SHP77 treated with DMSO at 0.1 percent for 48 hours (cell line): ENCODE data around the gene MOB3A.

Experiments
- DNase-seq: peaks from one replicate; lab custom pipeline; 2025; lab: John Stamatoyannopoulos, UW

MOB3A gene

DNA sequence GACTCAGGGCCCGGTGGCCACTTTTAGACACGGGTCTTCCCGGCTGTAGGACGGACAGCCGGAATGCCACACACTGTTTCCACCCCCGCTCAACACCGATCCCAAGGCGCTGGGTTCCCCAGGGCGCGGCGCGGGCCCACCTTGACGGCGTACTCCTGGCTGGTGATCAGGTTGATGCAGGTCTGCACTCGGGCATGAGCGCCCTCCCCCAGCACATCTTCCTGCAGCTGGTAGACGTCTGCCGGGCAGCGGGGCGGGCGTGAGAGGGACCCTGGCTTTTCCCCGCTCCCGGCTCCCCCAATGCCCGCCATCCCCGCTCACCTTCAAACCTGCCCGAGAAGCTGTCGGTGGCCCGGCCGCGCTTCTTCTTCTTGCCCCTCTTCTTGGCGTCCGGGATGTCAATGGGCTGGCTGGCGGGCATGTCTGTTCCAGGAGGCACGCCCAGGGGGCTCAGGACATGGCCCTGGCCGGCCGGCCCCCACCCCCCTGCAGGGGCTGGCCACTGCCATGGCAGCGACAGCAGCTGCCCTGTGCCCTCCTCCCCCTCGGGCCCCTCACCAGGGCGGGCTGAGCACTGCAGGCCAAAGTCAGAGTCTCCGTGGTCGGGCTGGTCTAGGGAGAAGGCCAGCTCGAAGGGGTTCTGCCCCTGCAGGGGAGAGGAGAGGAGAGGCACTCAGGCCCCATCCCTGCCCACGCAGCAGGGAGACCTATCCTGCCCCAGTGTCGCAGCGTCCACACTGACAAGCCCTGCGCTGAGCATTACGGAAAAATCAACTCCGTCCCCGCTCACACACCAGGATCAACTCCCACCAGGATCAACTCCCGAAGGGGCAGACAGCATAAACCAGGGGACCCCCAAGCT is 49.8 kb downstream of the MOB3A start:
- no peak for DNase-seq

DNA sequence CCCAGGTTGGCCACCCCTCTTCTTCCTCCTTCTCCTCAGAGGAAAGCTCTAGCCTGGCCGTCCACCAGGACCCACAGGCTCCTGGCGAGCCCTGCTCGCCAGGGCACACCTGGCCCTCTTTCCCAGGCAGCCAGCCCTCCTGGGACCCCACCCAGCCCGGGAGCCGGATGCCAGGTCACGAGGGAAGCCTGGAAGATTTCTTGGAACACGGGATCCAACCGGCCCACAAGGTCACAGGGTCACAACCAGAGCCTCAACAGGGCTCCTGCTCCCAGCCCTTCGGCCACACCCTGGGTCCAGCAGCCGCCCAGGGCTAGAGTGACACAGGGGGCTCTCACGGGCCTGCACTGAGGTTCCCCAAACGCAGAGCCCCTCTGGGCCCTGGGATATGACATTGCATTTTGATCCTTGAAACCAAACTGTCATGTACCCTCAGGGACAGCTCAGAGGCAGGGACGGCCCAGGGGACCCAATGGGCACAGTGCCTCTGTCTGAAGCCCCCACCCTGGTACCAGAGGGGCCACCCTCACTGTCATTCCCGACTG is 50.6 kb downstream of the MOB3A start:
- no peak for DNase-seq

DNA sequence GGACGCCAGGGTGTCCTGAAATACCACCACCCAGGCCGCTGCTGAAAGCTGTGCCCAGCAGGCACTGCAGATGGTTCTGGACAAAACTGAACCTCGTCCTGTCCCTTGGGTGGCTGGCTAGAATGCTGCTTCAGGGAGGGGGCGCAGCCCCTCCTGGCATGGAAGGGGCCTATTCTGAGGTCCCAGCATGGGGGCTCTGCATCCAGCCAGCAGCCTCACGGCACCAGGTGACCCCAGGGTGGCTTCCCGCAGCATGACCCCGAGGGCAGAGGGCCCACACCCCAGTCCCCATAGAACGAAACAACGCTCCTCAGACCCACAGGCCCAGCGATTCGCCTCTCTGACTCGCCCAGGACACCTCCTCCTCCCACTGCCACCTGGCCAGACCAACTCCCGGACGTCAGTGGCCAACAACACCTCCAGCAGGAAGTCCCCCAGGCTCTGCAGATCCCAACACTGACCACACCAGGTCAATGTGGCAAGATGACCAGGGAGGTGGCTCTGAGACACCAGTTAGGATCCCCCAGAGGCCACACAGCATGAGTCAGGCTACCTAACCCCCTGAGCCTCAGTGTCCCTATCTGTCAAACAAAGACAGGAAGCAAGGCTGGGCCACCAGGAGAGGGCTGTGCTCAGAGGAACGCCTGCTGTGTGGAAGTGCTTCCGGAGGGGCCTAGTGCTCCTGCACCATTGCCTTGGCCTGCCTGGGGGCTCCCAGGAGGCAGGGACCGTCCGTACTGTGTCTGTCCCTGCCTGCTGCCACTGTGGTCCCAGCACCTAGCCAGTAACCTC is 51.2 kb downstream of the MOB3A start:
- no peak for DNase-seq

DNA sequence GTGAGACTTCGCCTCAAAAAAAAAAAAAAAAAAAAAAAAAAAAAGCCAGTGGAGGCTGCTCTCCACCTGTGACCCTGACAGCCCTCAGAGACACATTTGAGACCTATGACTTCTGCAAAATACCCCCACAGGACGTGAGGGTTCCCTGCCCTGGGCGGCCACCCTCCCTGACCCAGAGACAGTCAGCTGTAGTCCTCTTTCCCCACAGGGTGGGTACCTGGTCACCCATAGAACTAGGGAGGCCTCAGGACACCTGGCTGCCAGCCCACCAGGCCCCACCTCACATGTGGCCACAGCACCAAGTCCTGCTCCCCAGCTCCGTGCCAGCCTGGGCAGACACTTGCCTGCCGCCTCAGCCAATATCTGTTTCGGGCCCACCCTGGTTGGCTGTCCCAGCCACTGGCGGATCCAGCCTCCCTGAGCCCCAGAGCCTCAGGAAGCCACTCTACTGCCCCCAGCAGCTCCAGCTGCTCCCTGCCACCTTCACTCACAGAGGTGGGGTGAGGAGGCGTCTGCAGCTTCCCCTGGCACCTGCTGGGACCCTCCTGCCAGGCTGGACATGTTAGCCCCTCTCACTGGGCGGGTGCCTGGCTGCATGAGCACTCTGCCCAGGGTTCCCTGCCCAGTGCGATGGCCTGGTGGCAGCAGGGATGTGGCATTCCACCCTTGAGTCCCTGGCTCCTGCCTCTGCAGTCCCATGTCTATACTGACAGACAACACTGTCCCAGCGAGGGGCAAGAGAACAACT is 52.0 kb downstream of the MOB3A start:
- DNase-seq: no peak

DNA sequence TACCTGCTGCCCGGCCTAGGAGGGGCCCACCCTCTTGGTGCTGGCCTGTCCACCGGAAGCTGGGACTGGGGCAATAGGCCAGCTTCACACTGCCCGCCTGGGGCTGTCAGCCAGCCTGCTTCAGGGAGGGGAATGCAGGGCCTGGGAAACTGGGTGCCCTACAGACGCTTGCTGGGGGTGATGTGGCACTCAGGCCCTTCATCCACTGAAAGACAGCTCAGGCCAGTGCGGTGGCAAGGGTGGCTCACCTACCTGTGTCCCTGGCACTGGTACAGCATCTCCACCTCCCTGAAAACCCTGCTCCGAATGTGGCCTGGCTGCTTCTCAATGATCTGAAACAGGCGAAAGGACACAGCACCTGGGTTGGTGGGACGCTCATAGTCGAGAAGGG is 52.9 kb downstream of the MOB3A start:
- DNase-seq: no peak

DNA sequence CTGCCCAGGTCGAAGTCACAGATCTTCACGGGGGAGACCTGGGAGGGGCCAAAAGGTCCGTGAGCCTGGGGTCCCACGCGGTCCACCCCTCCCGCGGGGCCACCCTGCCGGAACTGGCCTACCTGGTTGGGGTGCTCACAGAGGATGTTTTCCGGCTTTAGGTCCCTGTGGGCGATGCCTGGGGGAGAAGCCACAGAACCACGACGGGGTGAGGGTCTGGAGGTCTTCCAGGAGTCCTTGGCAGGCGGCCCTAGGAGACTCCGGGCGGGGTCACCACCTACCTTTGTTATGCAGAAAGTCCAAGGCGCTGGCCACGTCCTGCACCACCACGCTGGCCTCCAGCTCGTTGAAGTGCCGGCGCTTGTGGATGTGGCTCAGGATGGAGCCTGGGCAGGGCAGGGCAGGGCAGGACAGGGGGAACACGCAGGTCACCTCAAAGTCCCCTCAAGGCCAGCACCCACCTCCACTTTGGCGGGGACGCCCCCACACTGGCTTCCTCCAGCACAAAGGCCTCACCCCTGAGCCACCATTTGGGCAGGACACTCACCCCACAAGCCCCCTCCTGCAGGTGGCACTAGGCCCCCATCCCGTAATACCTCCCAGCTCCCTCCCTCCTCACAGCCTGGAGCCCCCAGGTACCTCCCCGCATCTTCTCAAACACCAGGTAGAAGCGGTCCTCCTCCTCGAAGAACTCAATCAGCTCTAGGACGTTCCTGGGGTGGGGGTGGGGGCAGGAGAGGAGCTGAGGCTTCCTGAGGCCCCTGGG is 53.5 kb downstream of the MOB3A start:
- no peak for DNase-seq

DNA sequence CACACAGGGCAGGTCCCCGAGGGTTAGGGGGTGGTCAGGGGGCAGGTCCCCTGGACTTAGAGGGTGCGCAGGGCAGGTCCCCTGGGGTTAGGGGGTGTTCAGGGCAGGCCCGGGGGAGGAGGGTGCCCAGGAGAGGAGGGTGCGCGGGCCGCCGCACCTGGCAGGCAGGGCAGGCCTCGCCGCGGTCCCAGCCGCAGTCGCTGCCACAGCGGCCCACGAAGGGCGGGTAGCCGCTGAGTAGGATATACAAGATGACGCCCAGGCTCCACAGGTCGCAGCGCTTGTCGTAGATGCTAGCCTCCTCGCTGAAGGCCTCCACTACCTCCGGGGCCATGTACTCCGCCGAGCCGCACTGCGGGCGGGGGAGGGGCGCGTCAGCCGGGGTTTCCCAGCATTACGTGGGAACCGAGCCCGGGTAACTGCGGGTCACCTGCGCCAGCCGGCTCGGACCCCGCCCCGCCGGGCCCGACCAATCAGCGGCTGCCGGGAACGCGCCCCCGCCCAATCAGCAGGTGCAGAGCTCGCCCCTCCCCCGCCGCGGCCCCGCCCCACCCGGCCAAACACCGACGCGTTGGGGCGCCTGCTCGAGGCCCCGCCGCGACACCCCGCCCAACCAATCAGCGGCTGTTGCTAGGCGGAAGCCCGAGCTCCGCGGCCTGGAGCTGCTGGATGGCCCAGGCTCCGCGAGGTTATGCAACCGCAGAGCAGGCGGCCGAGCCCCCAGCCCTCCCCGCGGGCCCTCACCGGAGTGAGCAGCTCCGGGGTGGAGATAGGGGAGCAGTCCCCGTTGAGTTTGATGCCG is 54.2 kb downstream of the MOB3A start:
- DNase-seq: peak; percentile 86

DNA sequence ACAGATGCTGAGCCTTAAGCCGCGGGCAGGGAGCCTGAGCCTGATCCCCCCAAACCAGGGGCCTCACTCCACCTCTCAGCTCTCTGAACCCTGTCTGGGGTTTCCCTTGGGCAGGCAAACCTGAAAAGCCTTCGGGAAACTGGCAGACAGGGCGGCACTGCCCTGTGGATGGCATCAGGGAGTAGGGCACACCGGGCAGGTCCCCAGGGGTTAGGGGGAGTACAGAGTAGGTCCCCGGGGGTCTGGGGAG is 54.8 kb downstream of the MOB3A start:
- DNase-seq: no peak

DNA sequence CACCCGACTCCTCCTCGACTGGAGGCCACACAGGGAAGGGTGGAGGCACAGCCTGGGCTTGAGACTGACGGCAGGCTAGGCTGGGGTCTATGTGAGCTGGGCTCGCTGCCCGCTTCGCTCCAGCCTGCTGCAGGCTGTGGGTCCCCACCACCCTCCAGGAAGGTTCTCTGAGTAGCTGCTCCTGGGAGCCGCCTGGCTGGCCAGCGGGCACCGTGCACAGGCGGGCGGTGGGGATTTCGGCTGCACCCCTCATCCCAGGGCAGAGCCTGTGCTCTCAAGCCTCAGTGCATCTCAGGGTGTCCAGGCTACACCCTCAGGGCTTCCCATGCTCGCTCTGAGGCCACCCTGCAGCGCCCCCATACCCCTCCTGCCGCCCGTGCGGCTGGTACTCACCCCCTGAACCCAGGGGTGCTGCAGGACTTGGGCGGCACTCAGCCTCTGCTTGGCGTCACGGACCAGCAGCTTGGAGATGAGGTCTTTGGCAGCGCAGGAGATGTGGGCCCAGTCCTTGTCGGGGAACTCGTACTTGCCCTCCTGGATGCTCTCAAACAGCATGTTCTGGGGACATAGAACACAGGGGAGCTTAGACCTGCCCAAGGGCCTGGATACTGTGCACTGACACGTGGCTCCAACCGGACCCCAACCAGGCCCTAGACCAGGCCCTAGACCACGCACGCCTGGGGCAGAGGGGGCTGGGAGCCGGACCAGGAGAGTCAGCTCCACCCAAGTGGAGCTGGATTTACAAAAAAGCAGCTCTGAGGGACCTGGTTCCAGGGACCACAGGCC is 55.3 kb downstream of the MOB3A start:
- no peak for DNase-seq

DNA sequence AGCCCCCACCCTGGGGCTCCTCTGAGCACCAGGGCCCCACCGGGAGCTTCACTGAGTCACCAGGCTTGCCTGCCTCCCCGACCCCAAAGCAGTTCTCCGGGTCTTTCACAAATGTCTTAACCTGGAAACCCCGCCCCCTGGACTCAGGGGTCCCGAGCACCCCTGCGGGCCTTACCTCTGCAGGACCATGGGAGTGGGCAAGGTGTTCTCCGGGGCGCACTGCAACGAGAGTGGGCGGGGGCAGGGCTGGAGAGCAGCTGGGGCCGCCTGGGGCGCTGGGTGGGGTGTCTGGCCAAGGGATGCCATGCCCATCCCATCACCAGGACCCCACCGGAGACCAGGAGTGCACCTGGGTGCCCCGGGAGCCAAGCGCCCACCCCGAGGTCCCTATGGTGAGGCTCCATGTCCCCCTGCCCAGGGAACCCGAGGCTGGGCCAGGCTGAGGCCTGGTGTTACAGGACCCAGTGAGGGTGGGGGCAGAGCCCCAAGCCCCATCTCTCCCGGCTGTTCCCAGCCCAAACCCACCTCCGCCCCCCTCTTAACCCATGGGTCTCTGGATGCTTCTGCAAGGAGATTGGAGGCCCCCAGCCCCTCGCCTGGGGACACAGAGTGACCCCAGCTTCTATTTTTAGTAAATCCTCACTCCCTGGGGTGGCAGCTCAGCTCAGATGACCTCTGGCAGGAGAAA is 56.0 kb downstream of the MOB3A start:
- no peak for DNase-seq

DNA sequence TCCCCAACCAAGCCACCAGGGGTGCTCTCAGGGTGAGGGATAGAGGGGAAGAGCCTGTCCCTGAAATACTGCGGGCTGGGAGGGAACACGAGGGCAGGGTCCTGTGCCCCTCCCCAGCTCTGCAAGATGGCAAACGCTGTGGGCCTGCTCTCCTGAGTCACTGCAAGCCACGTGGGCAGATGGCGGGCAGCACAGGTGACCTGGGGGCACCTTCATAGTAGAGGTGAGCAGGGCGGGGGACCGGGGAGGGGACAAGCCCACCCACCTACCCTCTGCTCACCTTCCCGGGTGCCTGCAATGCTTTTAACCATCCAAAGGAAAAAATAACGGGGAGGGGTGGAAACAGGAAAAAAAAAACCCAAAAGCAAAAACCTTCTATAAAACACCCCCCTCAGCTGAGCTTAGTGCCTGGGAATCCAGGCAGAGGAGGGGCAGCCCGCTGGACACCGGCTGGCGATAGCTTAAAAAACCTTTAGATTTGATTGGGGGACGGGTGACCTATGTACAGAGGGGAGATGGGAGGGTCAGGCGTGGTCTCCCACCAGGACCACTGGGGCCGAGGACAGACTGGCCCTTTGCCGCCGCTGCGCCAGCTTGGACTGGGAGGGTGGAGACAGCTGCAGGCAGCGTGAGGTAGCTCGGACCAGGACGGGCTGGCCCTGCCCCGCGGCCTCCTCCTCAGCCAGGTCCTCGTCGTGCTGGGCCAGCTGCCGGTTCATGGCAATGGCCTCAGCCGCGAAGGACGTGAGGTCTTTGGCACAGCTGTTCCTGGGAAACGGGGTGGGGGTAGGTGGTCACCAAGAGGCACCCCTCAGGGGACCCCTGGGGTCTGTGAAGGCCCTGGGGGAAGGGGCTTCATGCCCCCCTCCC is 56.8 kb downstream of the MOB3A start:
- no peak for DNase-seq

DNA sequence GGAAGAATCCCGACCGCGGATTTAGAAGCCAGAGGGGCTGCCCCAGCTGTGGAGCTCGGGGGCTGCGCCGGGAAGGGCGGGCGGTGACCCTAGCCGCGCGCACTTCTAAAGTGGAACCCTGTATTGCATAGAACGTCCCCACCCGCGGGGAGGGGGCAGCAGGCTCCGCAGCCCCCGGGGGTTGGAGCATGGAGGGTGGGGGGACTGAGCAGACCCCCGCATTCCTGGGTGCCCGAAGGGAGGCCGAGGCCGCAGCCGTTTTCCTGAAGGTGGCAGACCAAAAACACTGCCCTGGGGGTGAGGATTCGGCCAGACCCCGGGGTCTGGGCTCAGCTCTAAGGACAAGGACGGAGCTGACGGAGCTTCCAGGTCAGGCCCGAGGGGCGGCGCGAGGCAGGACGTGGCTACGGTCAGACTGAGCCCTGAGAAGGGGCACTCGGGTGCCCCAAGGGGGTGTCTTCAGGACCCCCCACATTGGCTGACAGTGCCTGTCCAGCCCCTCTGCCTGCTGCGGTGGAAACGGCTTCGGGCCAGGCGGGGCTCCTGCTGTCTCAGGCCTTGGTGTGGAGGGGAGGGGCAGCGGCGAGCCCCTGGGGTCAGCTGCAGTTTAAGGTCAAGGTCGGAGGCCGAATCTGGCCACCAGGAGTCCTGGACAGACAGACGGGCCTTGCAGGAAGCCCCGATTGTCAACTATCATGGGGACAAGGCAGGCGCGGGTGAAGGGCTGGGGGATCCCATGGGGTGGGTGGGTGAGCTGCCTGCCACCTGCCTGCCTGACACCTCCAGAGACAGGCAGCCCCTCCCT is 57.6 kb downstream of the MOB3A start:
- DNase-seq: no peak

DNA sequence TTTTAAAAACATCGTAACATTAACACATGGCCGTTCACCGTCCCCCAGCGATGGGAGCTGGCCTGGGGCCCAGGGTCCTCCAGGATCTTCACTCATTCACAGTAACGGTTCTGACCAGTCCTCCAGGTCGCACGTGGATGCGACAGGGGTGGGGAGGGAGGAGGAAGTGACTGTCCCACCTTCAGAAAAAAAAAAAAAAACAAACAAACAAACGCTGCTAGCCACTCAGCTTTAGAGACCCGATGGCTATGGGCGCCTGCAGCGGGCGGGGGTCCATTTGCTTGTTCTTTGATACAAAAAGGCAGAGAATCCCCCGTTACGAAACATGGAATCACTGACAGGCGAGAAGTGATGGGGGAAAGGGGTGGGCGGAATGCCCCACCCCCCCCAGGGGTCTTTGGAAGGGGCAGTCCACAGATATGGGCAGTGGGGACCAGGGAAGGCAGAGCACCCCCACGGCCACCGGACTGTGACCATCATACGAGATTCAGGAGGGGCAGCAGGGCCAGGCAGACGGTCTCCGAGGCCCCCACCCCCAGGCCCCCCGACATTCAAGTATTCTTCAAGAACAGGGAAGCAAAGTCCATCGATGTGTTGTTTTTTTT is 58.4 kb downstream of the MOB3A start:
- no peak for DNase-seq

DNA sequence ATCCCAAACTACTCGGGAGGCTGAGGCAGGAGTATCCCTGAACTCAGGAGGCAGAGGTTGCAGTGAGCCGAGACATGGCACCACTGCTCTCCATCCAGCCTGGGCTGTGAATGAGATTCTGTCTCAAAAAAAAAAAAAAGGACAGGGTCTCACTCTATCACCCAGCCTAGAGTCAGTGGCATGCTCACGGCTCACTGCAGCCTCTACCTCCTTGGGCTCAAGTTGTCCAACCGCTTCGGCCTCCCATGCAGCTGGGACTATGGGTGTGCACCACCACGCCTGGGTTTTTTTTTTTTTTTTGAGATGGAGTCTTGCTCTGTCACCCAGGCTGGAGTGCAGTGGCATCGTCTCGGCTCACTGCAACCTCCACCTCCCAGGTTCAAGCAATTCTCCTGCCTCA is 59.7 kb downstream of the MOB3A start:
- no peak for DNase-seq

DNA sequence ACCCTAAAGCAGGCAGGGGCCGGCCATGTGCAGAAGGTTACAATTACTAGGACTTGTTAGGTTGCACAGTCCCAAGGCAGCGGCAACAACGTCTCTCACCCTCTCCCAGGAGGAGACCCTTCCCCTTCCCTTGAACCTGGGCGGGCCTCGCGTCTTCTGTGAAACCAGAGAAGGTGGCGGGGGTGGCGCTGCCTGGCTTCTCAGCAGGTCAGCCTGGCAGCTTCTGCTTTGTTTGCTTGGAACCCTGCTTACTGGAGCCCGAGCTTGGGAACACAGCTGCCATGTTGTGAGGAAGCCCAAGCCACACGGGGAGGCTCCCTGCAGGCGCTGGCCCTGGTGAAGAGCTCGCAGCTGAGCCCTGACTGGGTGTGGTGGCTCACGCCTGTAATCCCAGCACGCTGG is 60.5 kb downstream of the MOB3A start:
- DNase-seq: no peak

DNA sequence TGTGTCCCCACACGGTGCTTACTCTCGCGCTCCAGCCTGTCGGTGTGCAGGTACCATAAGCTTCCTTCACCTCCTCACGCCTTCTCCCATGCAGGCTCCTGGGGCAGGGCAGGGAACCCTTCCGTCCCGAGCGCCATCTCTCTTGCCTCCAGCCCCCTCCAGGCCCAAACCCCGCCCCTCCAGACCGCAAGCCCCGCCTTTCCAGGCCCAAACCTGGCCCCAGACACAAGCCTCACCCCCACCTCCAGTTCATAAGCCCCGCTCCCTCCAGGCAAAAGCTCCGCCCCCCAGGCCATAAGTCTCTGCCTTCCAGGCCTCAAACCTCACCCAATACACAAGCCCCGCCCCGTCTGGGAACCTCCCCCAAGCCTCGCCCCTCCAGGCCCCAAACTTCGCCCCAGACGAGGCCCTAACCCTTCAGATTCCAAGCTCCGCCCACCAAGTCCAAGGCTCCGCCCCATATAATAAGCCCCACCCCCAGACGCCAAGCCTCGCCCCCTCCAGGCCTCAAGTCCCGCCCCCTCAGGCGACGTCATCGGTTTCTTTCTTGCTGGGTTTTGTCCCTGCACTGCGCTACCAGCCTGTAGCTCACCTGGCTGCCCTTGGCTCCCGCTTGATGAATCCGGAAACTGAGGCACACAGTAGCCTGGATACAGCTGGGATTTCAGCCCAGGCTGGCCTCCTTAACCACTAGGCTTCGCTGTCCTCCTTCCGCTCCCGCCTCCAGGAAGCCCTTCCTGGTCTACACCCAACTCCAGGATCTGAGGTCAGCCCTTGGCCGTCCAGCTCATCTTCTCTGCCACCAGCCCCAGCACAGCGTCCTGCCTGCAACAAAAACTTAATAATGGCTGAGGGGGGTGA is 61.2 kb downstream of the MOB3A start:
- peak; percentile 84 for DNase-seq
